ENCODE data around the gene VTI1A. TPM values are rescaled to one million over a fixed set of nuclear protein-coding genes. Genes with fewer than 3 reads are reported as not detected.

Gene VTI1A
- total and polyA plus RNA-seq, 3 donors from 2014 or later, result 25.5 to 85.9 (median 63.4) TPM

- TF ChIP-seq POLR2A (IDR thresholded peaks at IDR 0.05), result no peak
- TF ChIP-seq CTCF (IDR thresholded peaks at IDR 0.05), result no peak
- WGBS, 2 donors, result 68% methylated on average over 10 of the region's 10 CpGs
- DNase-seq, result no peak
- Histone ChIP-seq H3K27me3 (no peaks in the 10 kb centered on the region), H3K27ac (no peak overlapping the region), H3K4me3 (no peak overlapping the region), H3K36me3 (ENCODE audit: low read depth, missing control alignments) (no peaks in the 10 kb centered on the region), H3K9me3 (no peaks in the 10 kb centered on the region), H3K4me1 (no peaks in the 10 kb centered on the region)
- intact Hi-C loops (cut with DNase I; ENCODE audit: low total_unique reads), result no loop called here
Observed at GRCh38 chr10:112526906-112527305, 79.9 kb downstream of the VTI1A start.

DNA sequence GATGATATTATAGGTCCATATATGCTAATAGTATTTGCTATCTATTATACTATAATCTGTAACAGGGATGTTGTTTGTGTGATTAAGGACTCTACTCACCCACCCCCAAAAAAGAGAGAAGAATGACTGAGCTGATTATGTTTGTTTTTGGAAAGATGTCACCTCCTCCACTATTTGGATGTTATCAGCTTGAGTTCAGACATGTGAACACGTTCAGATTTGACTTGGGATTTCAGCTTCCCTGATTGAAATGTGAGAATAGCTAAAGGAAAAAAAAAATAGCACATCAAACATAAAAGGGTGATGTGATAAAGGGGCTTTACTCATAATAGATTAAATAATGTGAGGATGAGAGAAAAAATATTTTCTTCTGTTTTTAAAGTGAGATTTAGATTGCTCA is 81.2 kb downstream of the VTI1A start:
- Histone ChIP-seq H3K27me3 (no peaks in the 10 kb centered on the region), H3K27ac (no peak overlapping the region), H3K4me3 (no peak overlapping the region), H3K9me3 (no peaks in the 10 kb centered on the region), H3K4me1 (no peaks in the 10 kb centered on the region), H3K36me3 (ENCODE audit: low read depth, missing control alignments) (no peaks in the 10 kb centered on the region)
- TF ChIP-seq CTCF (IDR thresholded peaks at IDR 0.05) (no peak), POLR2A (IDR thresholded peaks at IDR 0.05) (no peak)
- DNase-seq, result no peak
- intact Hi-C loops (cut with DNase I; ENCODE audit: low total_unique reads), result no loop called here
- WGBS, 2 donors, result 58 to 66% methylated on average over 1 of the region's 1 CpG

DNA sequence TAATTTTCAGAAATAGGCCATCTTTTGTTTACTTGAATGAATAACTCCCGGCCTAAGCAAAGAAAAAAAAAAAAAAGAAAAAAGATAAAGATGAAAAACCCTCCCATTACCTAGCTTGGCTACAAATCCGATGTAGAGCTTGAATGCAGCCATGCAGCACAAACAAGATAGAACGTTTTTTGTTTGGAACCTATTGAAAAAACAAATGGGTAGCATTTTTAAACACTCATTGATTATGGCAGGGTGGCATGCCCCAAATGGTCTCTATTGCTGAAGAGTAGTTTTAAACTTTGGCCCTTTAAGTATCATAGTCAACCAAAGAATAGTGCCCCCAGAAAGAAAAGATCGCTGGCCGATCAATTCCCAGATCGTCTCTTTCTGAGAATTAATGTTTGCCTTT is 84.4 kb downstream of the VTI1A start:
- H3K36me3 ChIP-seq (ENCODE audit: low read depth, missing control alignments), result no peaks in the 10 kb centered on the region
- H3K27me3 ChIP-seq, result no peaks in the 10 kb centered on the region
- H3K9me3 ChIP-seq, result no peaks in the 10 kb centered on the region
- H3K27ac ChIP-seq, result no peak overlapping the region
- H3K4me3 ChIP-seq, result no peak overlapping the region
- no peak for TF ChIP-seq POLR2A (IDR thresholded peaks at IDR 0.05)
- TF ChIP-seq CTCF (IDR thresholded peaks at IDR 0.05), result no peak
- no peaks in the 10 kb centered on the region for H3K4me1 ChIP-seq
- intact Hi-C loops (cut with DNase I; ENCODE audit: low total_unique reads), result no loop called here
- no peak for DNase-seq
- 73 to 77% methylated on average over 6 of the region's 6 CpGs for WGBS, 2 donors

DNA sequence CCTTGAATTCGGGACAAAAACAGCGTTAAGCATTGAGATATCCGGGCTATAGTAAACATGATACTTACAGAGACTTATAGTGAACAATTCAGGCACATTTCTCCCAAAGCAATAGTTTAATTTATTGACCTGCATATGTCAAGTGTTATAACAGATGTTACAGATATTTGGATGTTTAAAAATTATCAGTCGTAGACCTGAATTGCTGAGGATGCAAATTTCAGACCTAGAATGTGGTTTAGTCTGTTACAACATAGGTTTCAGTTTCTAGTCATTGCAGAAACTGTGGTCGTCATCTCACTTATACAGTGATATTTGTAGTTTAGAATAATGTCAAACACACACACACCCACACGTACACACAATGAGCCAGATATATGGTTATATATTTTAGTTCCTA is 85.2 kb downstream of the VTI1A start:
- 68 to 69% methylated on average over 6 of the region's 6 CpGs for WGBS, 2 donors
- intact Hi-C loops (cut with DNase I; ENCODE audit: low total_unique reads), result no loop called here

More for the DNA sequence above, 85.2 kb downstream of the VTI1A start:
- no peaks in the 10 kb centered on the region for H3K27me3 ChIP-seq
- no peaks in the 10 kb centered on the region for H3K36me3 ChIP-seq (ENCODE audit: low read depth, missing control alignments)
- no peak overlapping the region for H3K27ac ChIP-seq
- H3K4me3 ChIP-seq, result no peak overlapping the region
- no peak for DNase-seq
- no peaks in the 10 kb centered on the region for H3K9me3 ChIP-seq
- H3K4me1 ChIP-seq, result no peaks in the 10 kb centered on the region
- TF ChIP-seq CTCF (IDR thresholded peaks at IDR 0.05) (no peak), POLR2A (IDR thresholded peaks at IDR 0.05) (no peak)
